GM12892 (cell line): ENCODE results near the gene HTRA2.

Source experiments
- DNase-seq: peaks from one replicate; pipeline ENCODE4 v3.0.0; 2011; ENCODE audit not compliant: insufficient read length
- FAIRE-seq: peaks from 2 replicates; lab custom pipeline; 2011; peaks lifted over from hg19 to GRCh38; lab: Jason Lieb, UNC
- POLR2A ChIP-seq: IDR thresholded peaks from 2 replicates; pipeline ENCODE4 v1.6.1; 2011; ENCODE audit warnings: low read depth, low read length, control low read depth
- POLR2AphosphoS5 ChIP-seq: IDR thresholded peaks from 2 replicates; pipeline ENCODE4 v1.6.1; 2011; ENCODE audit warnings: low read depth, low read length, control low read depth
- TAF1 ChIP-seq: IDR thresholded peaks from 2 replicates; pipeline ENCODE4 v1.6.1; 2011; ENCODE audit warnings: low read depth, mild to moderate bottlenecking, control low read depth, low read length, borderline replicate concordance

The HTRA2 gene

GRCh38 chr2:74493546-74493945 is 36.2 kb upstream of the HTRA2 start:
- DNase-seq (no peak), FAIRE-seq (no peak)
- no peak for TF ChIP-seq POLR2A
- no peak for TF ChIP-seq TAF1
- TF ChIP-seq POLR2AphosphoS5, result no peak

GRCh38 chr2:74495440-74495839 is 34.3 kb upstream of the HTRA2 start:
- no peak for TF ChIP-seq TAF1
- FAIRE-seq (no peak), DNase-seq (no peak)

GRCh38 chr2:74496997-74497776 is 32.5 kb upstream of the HTRA2 start:
- no peak for FAIRE-seq
- no peak for DNase-seq

GRCh38 chr2:74497777-74498499 is 31.8 kb upstream of the HTRA2 start:
- TF ChIP-seq POLR2A (peak; percentile 23; the same call in 1 of the 2 replicates), POLR2AphosphoS5 (peak; percentile 61; the same call in 1 of the 2 replicates), TAF1 (no peak)
- DNase-seq (no peak), FAIRE-seq (no peak)

More at GRCh38 chr2:74496997-74497776, 32.5 kb upstream of the HTRA2 start:
- TF ChIP-seq POLR2AphosphoS5 (no peak), TAF1 (no peak), POLR2A (no peak)

DNA sequence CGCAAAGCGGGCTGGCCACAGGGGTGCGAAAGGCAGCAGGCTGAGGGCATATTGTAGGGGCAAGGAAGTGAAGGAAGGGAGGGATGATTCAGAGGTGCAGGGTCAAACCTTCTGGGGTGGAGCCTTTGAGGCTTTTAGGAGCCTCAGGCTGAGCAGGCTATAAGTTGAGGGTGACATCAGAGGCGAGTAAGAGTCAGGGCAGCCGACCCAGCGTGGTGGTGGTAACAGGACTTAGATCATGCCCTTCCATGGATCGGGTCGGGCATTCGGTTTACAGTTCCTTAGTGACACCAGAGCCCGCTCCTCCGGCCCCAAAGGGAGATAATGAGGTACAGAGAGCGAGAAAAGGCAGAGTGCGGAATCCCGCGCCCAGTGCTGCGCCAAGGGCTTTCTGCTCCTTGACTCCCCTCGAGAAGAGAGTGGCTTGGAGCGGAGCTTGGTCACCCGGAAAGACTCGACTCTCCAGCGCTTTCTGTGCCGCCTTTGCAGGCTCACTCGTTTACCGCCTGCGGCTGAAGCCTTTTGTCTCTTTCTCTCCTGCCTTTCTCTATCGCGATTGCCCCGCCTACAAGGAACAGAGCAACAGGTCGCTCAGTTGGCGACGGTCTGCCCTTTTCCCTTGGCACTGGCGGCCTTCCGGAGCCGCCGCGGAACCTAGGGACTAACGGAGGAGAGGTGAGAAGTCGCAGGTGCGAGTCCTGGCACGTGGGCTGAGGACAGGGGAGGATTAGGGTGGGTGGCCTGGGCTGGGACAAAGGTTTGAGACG is 31.1 kb upstream of the HTRA2 start:
- FAIRE-seq (peak; percentile 36), DNase-seq (no peak)

GRCh38 chr2:74499267-74499939 is 30.3 kb upstream of the HTRA2 start, which contains the start of gene LBX2:
TSS of gene LBX2 (minus strand) at chr2:74499603. CDS start at chr2:74499537, 66 bp downstream.
- DNase-seq (no peak), FAIRE-seq (no peak)
- TF ChIP-seq POLR2A (no peak), POLR2AphosphoS5 (no peak), TAF1 (no peak)

More for the DNA sequence above, 31.1 kb upstream of the HTRA2 start:
- no peak for TF ChIP-seq POLR2A

DNA sequence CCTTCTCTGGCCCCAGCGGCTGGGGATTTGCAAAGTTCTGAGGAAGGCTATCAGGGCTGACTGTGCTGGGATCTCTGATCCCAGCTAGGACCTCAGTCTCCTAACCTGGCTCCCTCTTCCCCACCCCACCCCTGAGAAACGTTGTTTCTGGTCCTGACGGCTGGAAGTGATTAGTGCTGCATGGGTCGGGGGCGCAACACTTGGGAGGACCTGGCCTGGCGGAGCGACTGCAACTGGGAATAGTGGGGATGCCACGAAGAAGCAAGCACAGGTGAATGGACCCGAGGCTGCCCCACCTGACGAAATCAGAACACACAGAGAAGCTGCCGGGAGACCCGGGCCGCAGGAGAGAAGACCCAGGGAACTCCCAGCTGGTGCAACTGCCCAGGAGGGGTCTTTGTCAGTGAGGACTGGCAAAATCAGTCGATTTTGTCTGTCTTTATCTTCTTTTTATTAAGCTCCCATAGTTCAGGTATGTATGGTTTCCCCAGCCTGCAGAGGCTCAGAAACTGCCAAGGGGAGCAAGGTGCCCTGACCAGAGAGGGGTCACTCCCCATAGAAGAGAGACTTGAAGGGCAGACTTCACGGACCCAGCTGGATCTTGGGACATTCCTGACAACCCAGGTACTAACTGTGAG is 29.7 kb upstream of the HTRA2 start:
- no peak for DNase-seq
- FAIRE-seq, result no peak
- TF ChIP-seq POLR2A (no peak), POLR2AphosphoS5 (no peak), TAF1 (no peak)

- no peak for DNase-seq
- FAIRE-seq, result no peak
- TF ChIP-seq POLR2AphosphoS5 (no peak), POLR2A (no peak), TAF1 (no peak)
These were observed 29.2 kb upstream of the HTRA2 start for GRCh38 chr2:74500578-74500946.

GRCh38 chr2:74501335-74502071 is 28.2 kb upstream of the HTRA2 start:
- TF ChIP-seq POLR2A (no peak), TAF1 (no peak), POLR2AphosphoS5 (no peak)

DNA sequence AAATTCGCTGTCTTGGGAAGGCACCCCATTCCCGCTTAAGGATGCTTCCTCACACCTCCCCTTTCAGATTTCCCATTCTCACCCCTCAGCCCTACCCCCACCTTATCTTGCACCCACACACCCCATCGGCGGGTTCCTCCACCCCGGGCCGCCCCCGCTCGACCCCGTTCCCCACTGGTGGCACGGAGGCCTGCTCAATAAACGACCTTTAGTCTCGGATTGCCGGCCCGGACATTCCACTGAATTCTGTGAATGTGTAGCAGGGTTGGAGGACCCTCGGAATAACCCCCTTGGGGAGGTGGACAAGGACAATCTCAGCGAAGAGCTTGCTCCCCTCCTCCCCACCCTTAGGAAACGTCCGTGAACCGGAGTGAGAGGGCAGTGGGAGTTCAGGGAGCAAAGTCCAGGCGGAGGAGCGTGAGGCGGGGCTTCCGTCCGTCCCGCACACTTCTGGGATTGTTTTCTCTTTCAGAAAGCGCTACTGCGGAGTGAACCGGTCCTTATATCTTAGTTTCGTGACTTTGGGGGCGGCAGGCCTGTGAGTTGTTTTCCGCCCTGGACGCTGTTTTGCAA is 27.5 kb upstream of the HTRA2 start:
- FAIRE-seq (no peak), DNase-seq (no peak)
- no peak for TF ChIP-seq POLR2AphosphoS5
- no peak for TF ChIP-seq TAF1
- TF ChIP-seq POLR2A, result no peak

More at GRCh38 chr2:74501335-74502071, 28.2 kb upstream of the HTRA2 start:
- DNase-seq (no peak), FAIRE-seq (no peak)
